Activated CD8-positive, alpha-beta memory T cell treated with anti-CD3 and anti-CD28 coated beads for 48 hours (primary cell): Measurements from ENCODE around the gene PPP4R3C.
"Not testable (repeated sequence)": the region's sequence is repeated elsewhere in the genome, so short reads cannot be mapped to it uniquely, and the experiment has no call there.

Experiments used
- DNase-seq, 3 experiments: peaks; one replicate each; pipeline ENCODE4 v3.0.0-alpha.2; 2020; ENCODE audit warnings: low read depth in 2 of 3, low spot score in 2 of 3

PPP4R3C gene

DNA sequence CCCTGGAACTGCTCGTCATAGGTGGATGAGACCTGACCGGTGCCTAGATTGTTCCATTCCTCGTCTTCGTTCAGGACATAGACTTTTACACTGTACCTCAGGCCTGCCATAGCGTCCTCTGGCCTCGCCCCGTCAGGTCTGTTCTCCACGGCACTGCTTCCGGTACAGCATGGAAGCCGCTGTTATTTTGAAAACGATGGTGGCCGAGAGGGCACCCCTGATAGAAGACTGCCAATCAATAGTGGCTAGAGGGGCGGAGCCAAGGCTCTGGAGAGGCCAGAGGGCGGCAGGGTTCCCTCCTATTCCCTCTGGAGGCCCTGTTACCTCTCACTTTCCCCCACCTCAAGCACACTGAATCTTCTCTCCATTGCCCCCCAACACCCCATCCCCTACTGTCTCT lies at the start of gene PPP4R3C:
PPP4R3C (minus strand) TSS at position 155 of the 400 bp plus-strand sequence; CDS start at position 110, 45 bp downstream.
- DNase-seq: no peak

DNA sequence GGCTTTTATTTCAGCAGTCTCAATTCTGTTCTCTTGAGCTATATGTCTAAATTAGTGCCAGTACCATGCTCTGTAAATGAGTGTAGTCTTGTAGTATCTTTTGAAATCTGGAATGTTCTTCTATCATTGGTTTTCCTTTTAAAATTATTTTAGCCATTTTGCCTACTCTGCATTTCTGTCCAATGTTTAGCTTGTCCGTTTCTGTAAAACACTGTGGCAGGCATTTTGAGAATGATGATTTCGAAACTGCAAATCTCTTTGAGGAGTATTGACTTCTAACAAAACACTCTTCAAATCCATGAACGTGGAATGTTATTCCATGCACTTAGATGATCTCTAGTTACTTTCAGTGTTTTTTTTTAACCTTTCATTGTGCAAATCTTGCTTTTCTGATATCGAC lies 28.3 kb upstream of the PPP4R3C start:
- DNase-seq: no peak

DNA sequence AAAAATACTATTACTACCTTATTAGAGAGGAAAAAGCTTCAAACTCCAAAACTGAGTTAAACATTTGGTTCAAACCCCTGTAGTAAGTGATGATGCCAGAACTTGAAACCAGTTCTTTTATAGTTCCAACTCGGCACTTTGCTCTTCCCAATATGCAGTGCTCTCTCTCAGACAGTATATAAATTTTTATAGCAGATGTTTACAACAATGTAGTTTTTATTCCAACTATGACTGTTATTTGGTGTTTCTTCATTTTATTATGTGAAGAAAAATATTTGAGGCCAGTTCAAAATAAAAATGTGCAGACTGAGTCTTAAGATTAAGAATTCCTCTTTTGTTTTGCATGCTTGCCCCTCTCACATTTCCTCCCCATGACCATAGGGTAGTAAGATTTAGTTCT lies 2.9 kb upstream of the PPP4R3C start:
- no peak for DNase-seq

DNA sequence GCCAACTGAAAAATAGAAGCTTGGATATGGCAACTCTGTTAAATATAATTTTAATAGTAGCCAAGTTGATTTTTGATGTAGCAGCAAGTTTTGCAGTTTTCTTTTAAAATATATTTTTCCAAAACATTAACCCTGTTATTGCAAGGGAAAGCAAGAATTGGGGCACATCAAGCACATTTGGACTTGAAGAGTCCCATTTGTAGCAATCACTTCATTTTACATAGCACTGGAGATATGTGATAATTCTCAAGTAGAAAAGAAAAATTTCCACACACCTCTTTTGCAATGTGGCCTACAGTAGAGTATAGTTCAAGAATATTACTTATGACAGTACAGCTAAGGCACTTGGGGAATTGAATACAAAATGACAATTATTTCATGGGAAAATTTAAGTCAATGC lies 1.9 kb upstream of the PPP4R3C start:
- DNase-seq: no peak

DNA sequence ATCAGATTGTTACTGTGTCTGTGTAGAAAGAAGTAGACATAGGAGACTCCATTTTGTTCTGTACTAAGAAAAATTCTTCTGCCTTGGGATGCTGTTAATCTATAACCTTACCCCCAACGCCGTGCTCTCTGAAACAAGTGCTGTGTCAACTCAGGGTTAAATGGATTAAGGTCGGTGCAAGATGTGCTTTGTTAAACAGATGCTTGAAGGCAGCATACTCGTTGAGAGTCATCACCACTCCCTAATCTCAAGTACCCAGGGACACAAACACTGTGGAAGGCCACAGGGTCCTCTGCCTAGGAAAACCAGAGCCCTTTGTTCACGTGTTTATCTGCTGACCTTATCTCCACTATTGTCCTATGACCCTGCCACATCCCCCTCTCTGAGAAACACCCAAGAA lies 4.0 kb downstream of the PPP4R3C start:
- DNase-seq: not testable (repeated sequence)

DNA sequence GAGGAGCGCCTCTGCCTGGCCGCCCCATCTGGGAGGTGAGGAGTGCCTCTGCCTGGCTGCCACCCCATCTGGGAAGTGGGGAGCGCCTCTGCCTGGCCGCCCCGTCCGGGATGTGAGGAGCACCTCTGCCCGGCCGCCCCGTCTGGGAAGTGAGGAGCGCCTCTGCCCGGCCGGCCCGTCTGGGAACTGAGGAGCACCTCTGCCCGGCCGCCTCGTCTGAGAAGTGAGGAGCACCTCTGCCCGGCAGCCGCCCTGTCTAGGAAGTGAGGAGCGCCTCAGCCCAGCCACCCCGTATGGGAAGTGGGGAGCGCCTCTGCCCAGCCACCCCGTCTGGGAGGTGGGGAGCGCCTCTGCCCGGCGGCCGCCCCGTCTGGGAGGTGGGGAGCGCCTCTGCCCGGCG lies 4.6 kb downstream of the PPP4R3C start:
- not testable (repeated sequence) for DNase-seq

DNA sequence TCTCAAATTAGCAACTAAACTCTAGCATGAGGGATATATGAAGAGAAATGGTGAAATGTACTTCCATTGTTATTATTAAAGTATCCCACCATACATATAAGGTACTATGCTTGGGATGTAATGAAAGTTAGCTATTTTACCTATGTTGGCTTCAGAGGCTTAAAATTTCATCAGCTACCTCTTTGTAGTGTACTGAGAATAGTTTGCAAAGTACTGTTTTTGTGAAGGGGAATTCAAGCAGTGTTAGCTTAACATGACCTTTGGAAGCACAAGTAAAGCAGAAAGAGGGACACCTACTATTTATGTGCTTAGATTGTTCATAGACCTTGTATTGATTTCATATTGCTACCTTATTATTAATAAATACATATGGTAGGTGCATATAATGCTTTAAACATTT lies 11.8 kb downstream of the PPP4R3C start:
- no peak for DNase-seq

DNA sequence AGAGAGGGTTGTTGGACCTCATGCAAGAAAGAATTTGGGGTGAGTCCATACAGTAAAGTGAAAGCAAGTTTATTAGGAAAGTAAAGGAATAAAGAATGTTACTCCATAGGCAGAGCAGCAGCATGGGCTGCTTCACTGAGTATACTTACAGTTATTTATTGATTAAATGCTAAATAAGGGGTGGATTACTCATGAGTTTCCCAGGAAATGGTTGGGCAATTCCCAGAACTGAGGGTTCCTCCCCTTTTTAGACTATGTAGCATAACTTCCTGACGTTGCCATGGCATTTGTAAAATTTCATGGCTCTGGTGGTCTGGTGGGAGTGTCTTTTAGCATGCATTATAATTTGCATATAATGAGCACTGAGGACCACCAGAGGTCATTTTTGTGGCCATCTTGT lies 16.7 kb downstream of the PPP4R3C start:
- DNase-seq: no peak

DNA sequence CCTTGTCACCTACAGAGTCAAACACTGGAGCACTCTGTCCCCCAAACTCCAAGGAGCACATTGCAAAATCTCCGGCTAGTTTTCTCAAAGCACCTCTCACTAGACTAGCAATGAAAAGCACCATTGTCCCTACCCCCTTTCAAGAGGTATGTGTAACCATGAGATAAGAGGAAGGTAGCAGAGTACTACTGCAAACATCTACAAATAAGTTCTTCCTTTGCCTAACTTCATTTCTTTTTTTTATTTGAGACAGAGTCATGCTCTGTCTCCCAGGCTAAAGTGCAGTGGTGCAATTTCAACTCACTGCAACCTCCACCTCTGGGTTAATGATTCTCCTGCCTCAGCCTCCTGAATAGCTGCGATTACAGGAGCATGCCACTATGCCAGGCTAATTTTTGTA lies 17.7 kb downstream of the PPP4R3C start:
- DNase-seq: no peak

DNA sequence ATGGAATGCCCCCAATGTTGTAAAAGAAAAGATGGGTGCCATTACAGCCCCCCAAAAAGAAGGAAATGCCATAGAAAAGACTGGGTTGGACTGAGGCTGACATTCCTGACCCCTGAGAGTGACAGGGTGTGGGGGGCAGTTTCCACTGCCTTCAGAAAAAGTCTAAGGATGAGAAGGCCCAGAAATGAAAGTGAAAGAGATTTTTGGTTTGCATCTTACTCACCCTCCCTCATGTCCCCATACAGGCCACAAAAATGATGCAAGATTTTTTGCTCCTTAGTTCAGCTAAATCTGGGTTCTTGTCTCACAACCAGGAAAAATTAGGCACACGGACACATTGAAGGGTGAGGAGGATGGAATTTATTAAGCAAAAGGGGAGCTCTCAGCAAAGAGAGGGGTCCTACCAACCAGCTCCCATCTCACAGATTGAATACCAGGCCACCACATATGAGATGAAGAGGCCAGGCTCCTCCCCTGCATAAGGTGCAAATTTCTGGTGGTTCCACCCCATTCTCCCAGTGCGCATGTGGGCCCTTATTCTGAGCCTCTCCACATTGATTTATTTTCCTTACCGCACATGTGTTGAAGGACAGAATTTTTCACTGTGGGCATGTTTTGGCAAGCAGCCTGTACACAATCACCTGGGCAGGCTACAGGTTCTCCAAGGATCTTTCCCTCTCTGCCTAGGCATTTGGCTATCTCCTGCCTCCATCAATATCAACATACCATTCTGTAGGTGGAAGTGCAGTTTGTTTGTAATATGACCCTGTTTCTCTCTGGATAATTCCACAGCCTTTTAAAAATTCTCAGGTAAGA lies 18.8 kb downstream of the PPP4R3C start:
- no peak for DNase-seq

DNA sequence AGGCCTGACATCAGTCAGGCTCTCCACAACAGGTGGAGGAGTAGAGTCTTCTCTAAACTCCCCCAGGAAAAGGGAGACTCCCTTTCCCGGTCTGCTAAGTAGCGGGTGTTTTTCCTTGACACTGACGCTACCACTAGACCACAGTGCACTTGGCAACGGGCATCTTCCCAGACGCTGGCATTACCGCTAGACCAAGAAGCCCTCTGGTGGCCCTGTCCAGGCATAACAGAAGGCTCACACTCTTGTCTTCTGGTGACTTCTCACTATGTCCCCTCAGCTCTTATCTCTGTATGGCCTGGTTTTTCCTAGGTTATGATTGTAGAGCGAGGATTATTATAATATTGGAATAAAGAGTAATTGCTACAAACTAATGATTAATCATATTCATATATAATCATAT lies 20.7 kb downstream of the PPP4R3C start:
- not testable (repeated sequence) for DNase-seq

DNA sequence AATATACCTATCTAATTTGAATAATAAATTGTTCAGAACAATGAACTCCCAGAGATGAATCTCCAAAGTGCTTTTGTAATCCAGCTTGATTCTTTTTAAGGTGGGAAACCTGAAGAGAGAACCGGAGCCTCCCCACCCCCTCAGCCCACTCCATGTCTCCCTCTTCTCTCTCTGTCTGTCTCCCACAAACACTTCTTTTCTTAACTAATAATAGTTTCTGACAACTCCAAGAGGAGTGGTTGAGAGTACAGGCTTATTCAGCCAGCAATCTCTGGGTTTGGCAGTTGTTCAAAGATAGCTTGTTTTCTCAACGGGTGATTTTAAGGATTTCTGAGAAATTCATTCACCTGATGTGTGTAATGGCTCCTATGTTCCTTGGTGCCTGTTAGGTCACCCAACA lies 23.4 kb downstream of the PPP4R3C start:
- no peak for DNase-seq

DNA sequence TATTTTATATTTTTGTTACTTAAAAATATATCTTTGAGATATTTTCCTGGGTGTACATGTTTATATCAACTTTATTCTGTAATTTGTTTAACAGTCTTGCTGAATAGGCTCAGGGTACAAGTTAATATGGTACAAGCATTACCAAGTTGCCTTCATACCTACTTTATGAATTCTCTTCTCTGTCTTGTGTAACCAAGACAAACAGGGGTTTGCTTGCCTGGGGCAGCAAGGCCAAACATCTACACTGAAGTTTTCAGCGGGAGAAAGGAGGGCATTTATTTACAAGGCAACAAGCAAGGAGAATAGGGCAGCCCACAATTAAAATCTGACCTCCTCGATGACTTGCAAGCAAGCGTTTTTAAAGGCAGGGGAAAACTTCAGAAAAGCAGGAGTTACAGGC lies 24.2 kb downstream of the PPP4R3C start:
- no peak for DNase-seq

DNA sequence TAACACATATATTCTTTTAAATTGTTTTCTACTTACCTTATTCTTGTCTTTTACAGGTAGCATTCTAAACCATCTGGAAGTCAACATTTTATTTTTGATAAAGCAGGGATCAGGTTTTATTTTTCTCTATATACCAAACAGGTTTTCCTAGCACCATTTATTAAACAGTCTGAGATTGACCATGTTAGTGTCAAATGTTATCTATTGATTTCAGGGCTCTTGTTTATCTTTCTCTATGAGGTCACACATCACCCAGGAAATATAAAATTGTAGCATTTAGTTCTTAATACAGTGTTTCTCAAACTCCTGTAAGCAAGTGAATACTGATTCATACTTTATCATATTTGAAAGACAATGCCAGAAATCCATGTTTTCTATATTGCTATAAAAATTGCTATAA lies 28.1 kb downstream of the PPP4R3C start:
- DNase-seq: no peak
